IMR-90 (cell line): ENCODE data around the gene MTMR4. TPM values are rescaled to one million over a fixed set of nuclear protein-coding genes. Genes with fewer than 3 reads are reported as not detected.

Experiments
- ATAC-seq: fragments of 200-7000 bp; cut with Tn5 transposase; 2 replicates; pipeline ENCODE4 v1.9.1; 2020; ENCODE audit warnings: low read depth, mild to moderate bottlenecking, moderate library complexity
- BruUV-seq: library from RNA; stranded (reverse); fragments of 400-500 nt; replicated peaks from 2 replicates; lab custom pipeline; 2021; lab: Mats Ljungman, UMichigan
- CTCF ChIA-PET: fragments of 300-600 bp; formaldehyde crosslinking; extraction: SDS; loops from one replicate; lab custom pipeline; 2021; ENCODE audit warnings: antibody characterized with exemption; lab: Yijun Ruan, JAX
- POLR2A ChIA-PET: fragments of 300-600 bp; sonication (Branson Sonifier 250); formaldehyde crosslinking; loops from one replicate; lab custom pipeline; 2022; ENCODE audit warnings: antibody characterized with exemption; ENCODE audit not compliant: unreplicated experiment; lab: Charles Lee
- DNase-seq: peaks from one replicate; pipeline ENCODE4 v3.0.0; 2013
- H2AFZ ChIP-seq: replicated peaks from 2 replicates; pipeline ENCODE3; 2013; ENCODE audit warnings: low read length, mild to moderate bottlenecking; ENCODE audit not compliant: poor library complexity
- H2AK5ac ChIP-seq: 2 replicates; pipeline ENCODE4 v1.6.1; 2013; ENCODE audit warnings: low read depth, low read length, inconsistent platforms
- H2AK9ac ChIP-seq: replicated peaks from 2 replicates; pipeline ENCODE3; 2013; ENCODE audit warnings: mild to moderate bottlenecking, low read depth, low read length, moderate library complexity; ENCODE audit not compliant: poor library complexity
- H2BK120ac ChIP-seq: 2 replicates; pipeline ENCODE4 v1.6.1; 2013; ENCODE audit warnings: low read depth, low read length, inconsistent platforms
- H2BK15ac ChIP-seq: 3 replicates; pipeline ENCODE4 v1.6.1; 2013; ENCODE audit warnings: low read depth, low read length, inconsistent platforms
- H2BK20ac ChIP-seq: 2 replicates; pipeline ENCODE4 v1.6.1; 2013; ENCODE audit warnings: low read depth, mild to moderate bottlenecking, inconsistent platforms, low read length, moderate library complexity
- H2BK5ac ChIP-seq: 2 replicates; pipeline ENCODE4 v1.6.1; 2013; ENCODE audit warnings: mild to moderate bottlenecking, low read depth, low read length, inconsistent platforms; ENCODE audit not compliant: poor library complexity, severe bottlenecking
- H3K14ac ChIP-seq: replicated peaks from 2 replicates; pipeline ENCODE4 v1.6.1; 2013; ENCODE audit warnings: low read depth, low read length, inconsistent platforms
- H3K18ac ChIP-seq: 2 replicates; pipeline ENCODE4 v1.6.1; 2013; ENCODE audit warnings: low read depth, low read length, control low read depth
- H3K23ac ChIP-seq: 2 replicates; pipeline ENCODE4 v1.6.1; 2013; ENCODE audit warnings: low read depth, low read length, inconsistent platforms
- H3K27ac ChIP-seq: 2 replicates; pipeline ENCODE4 v1.5.1; 2013; ENCODE audit warnings: mild to moderate bottlenecking, control low read depth, low read length; ENCODE audit not compliant: insufficient read depth
- H3K27me3 ChIP-seq: 2 replicates; pipeline ENCODE4 v1.6.1; 2013; ENCODE audit warnings: low read length; ENCODE audit not compliant: control insufficient read depth, insufficient read depth
- H3K36me3 ChIP-seq: 2 replicates; pipeline ENCODE4 v1.6.1; 2013; ENCODE audit warnings: low read length, mixed read lengths; ENCODE audit not compliant: control insufficient read depth, insufficient read depth
- H3K4ac ChIP-seq: 2 replicates; pipeline ENCODE4 v1.6.1; 2013; ENCODE audit warnings: low read depth, low read length, inconsistent platforms
- H3K4me1 ChIP-seq: 2 replicates; pipeline ENCODE4 v1.6.1; 2013; ENCODE audit warnings: low read length, mixed read lengths; ENCODE audit not compliant: control insufficient read depth, insufficient read depth
- H3K4me2 ChIP-seq: 2 replicates; pipeline ENCODE4 v1.6.1; 2013; ENCODE audit warnings: low read depth, mild to moderate bottlenecking, control low read depth, low read length, moderate library complexity
- H3K4me3 ChIP-seq: 2 replicates; pipeline ENCODE4 v1.5.1; 2013; ENCODE audit warnings: low read depth, mild to moderate bottlenecking, control low read depth, low read length, moderate library complexity; ENCODE audit not compliant: insufficient read depth
- H3K56ac ChIP-seq: 2 replicates; pipeline ENCODE4 v1.6.1; 2013; ENCODE audit warnings: low read length, inconsistent platforms; ENCODE audit not compliant: insufficient read depth; ENCODE audit errors: extremely low read depth
- H3K79me1 ChIP-seq, 2 experiments: 2 replicates each; pipeline ENCODE4 v1.6.1; 2013; ENCODE audit warnings: low read length in 2 of 2, inconsistent platforms in 1 of 2, low read depth in 1 of 2
- H3K9ac ChIP-seq: 2 replicates; pipeline ENCODE4 v1.6.1; 2013; ENCODE audit warnings: low read depth, low read length, control low read depth
- H3K9me1 ChIP-seq: 2 replicates; pipeline ENCODE4 v1.6.1; 2013; ENCODE audit warnings: low read length, inconsistent platforms; ENCODE audit not compliant: insufficient read depth
- H3K9me3 ChIP-seq: 2 replicates; pipeline ENCODE4 v1.6.1; 2013; ENCODE audit warnings: low read length; ENCODE audit not compliant: control insufficient read depth, insufficient read depth
- H4K20me1 ChIP-seq: 2 replicates; pipeline ENCODE4 v1.6.1; 2013; ENCODE audit warnings: low read length, inconsistent platforms; ENCODE audit not compliant: insufficient read depth
- H4K5ac ChIP-seq: 2 replicates; pipeline ENCODE4 v1.6.1; 2013; ENCODE audit warnings: mild to moderate bottlenecking, low read depth, low read length, control low read depth
- H4K8ac ChIP-seq, 2 experiments: 2 replicates each; pipeline ENCODE4 v1.6.1; 2013; ENCODE audit warnings: low read depth in 2 of 2, low read length in 2 of 2, control low read depth in 1 of 2, inconsistent platforms in 1 of 2
- H4K91ac ChIP-seq: 2 replicates; pipeline ENCODE4 v1.6.1; 2013; ENCODE audit warnings: low read depth, low read length, inconsistent platforms; ENCODE audit not compliant: insufficient read depth
- BHLHE40 ChIP-seq: fragments of 150-350 bp; IDR thresholded peaks from 2 replicates; pipeline ENCODE4 v1.6.1; 2016; ENCODE audit warnings: mild to moderate bottlenecking, low read depth, low read length
- CEBPB ChIP-seq: IDR thresholded peaks from 2 replicates; pipeline ENCODE4 v1.6.1; 2012; ENCODE audit warnings: low read depth, low read length, improper control_type of control experiment
- CHD1 ChIP-seq: IDR thresholded peaks from 2 replicates; pipeline ENCODE4 v1.6.1; 2012; ENCODE audit warnings: low read depth, low read length, improper control_type of control experiment
- CTCF ChIP-seq: conservative IDR thresholded peaks from 2 replicates; pipeline ENCODE4 v1.5.1; 2012; ENCODE audit warnings: mild to moderate bottlenecking, low read depth, low read length, improper control_type of control experiment
- ELK1 ChIP-seq: fragments of 150-350 bp; IDR thresholded peaks from 2 replicates; pipeline ENCODE4 v1.6.1; 2016; ENCODE audit warnings: low read depth, mild to moderate bottlenecking, low read length, moderate library complexity, borderline replicate concordance
- FOS ChIP-seq: fragments of 150-350 bp; IDR thresholded peaks from 2 replicates; pipeline ENCODE4 v1.6.1; 2016; ENCODE audit warnings: low read depth, low read length
- MAFK ChIP-seq: IDR thresholded peaks from 2 replicates; pipeline ENCODE4 v1.6.1; 2012; ENCODE audit warnings: low read depth, low read length, improper control_type of control experiment
- MAZ ChIP-seq: IDR thresholded peaks from 2 replicates; pipeline ENCODE4 v1.6.1; 2012; ENCODE audit warnings: low read depth, mild to moderate bottlenecking, low read length, improper control_type of control experiment, moderate library complexity, borderline replicate concordance
- MXI1 ChIP-seq: IDR thresholded peaks from 2 replicates; pipeline ENCODE4 v1.6.1; 2012; ENCODE audit warnings: low read depth, mild to moderate bottlenecking, low read length, moderate library complexity, borderline replicate concordance
- NFE2L2 ChIP-seq: fragments of 150-350 bp; IDR thresholded peaks from 2 replicates; pipeline ENCODE4 v1.6.1; 2016; ENCODE audit warnings: low read depth, mild to moderate bottlenecking, low read length
- POLR2A ChIP-seq: IDR thresholded peaks from 2 replicates; pipeline ENCODE4 v1.6.1; 2012; ENCODE audit warnings: mild to moderate bottlenecking, low read depth, low read length
- RAD21 ChIP-seq: IDR thresholded peaks from 2 replicates; pipeline ENCODE4 v1.6.1; 2012; ENCODE audit warnings: low read length, improper control_type of control experiment
- RCOR1 ChIP-seq: IDR thresholded peaks from 2 replicates; pipeline ENCODE4 v1.6.1; 2012; ENCODE audit warnings: mild to moderate bottlenecking, low read length, improper control_type of control experiment; ENCODE audit not compliant: insufficient replicate concordance
- RFX5 ChIP-seq: IDR thresholded peaks from 2 replicates; pipeline ENCODE4 v1.8.0; 2012; ENCODE audit warnings: low read depth, mild to moderate bottlenecking, low read length, moderate library complexity
- SMC3 ChIP-seq: fragments of 150-350 bp; IDR thresholded peaks from 2 replicates; pipeline ENCODE4 v1.6.1; 2016; ENCODE audit warnings: low read depth, mild to moderate bottlenecking, antibody characterized with exemption, low read length, moderate library complexity
- USF2 ChIP-seq: fragments of 150-350 bp; IDR thresholded peaks from 2 replicates; pipeline ENCODE4 v1.6.1; 2017; ENCODE audit warnings: mild to moderate bottlenecking, antibody characterized with exemption, low read length, low read depth
- WGBS, 2 experiments: methylation state at CpG; one replicate each; pipeline versions ENCODE4 v1.1.5 to v1.1.7; 2013; ENCODE audit warnings: missing lambda C conversion rate in 2 of 2; ENCODE audit not compliant: insufficient read length in 1 of 2; ENCODE audit errors: extremely low coverage in 2 of 2; 5-methylcytosine and 5-hydroxymethylcytosine counted together
- dilution Hi-C: fragments of 300-500 bp; cut with HindIII; formaldehyde crosslinking; loops from one replicate; pipeline ENCODE4 v1.14.3; 2018; ENCODE audit warnings: low sequenced_read_pairs; ENCODE audit not compliant: unreplicated experiment
- in situ Hi-C: fragments of 300-500 bp; cut with MboI; formaldehyde crosslinking; loops from 3 replicates; pipeline ENCODE4 v1.14.3; 2019; ENCODE audit warnings: low sequenced_read_pairs, inconsistent platforms, mixed read lengths
- intact Hi-C: fragments of 100-400 bp; cut with micrococcal nuclease; formaldehyde crosslinking; loops from 2 replicates; pipeline ENCODE4 v1.10.0; 2022
- polyA plus RNA-seq, 3 experiments: library from polyadenylated mRNA; depleted of rRNA; stranded (reverse); fragments of >200 nt; gene quantifications; 2 replicates each; pipeline ENCODE4 v1.2.3, GENCODE V29; 2012; ENCODE audit warnings: low replicate concordance in 1 of 3
- total RNA-seq: library from RNA; depleted of rRNA; stranded (reverse); fragments of >200 nt; gene quantifications from 2 replicates; pipeline ENCODE4 v1.2.3, GENCODE V29; 2012

The MTMR4 gene
- total and polyA plus RNA-seq, 2 of the 4 experiments (the other 2 are of a cell fraction), result 13.2 to 42.5 TPM

GRCh38 chr17:58536542-58536941 is 22.1 kb upstream of the MTMR4 start:
- Histone ChIP-seq H3K4me2 (no peak overlapping the region), H3K79me1 (no peaks in the 10 kb centered on the region), H3K4me3 (no peak overlapping the region), H3K56ac (no peak overlapping the region), H3K27ac (no peak overlapping the region), H4K5ac (no peak overlapping the region), H3K4me1 (peaks cover 5% of the 10 kb centered on the region; the same call in 1 of the 2 replicates), H4K91ac (no peak overlapping the region), H2BK120ac (no peak overlapping the region), H3K18ac (no peak overlapping the region), H3K4ac (no peak overlapping the region), H4K8ac (no peak overlapping the region), H2BK20ac (no peak overlapping the region), H2BK5ac (no peak overlapping the region), H2AK9ac (no peak overlapping the region), H3K9me3 (no peaks in the 10 kb centered on the region), H3K27me3 (peaks cover 29% of the 10 kb centered on the region), H2BK15ac (no peak overlapping the region), H3K23ac (no peak overlapping the region), H3K14ac (no peak overlapping the region), H4K20me1 (no peaks in the 10 kb centered on the region), H2AK5ac (no peak overlapping the region), H2AFZ (no peak overlapping the region), H3K9ac (no peak overlapping the region), H3K9me1 (peaks cover 6% of the 10 kb centered on the region; the same call in 1 of the 2 replicates), H3K36me3 (no peaks in the 10 kb centered on the region)
- no peak for ATAC-seq
- ChIA-PET POLR2A (no interaction called here), CTCF (no interaction called here)
- WGBS, 2 experiments, result no CpG with 5 or more reads among the region's 3 CpGs
- dilution Hi-C loops (no loop called here), in situ Hi-C loops (no loop called here), intact Hi-C loops (no loop called here)
- no peak for DNase-seq
- TF ChIP-seq RAD21 (no peak), CEBPB (no peak), MXI1 (no peak), POLR2A (no peak), MAZ (no peak), CTCF (no peak), MAFK (no peak), CHD1 (no peak), NFE2L2 (no peak), SMC3 (no peak), RCOR1 (no peak), USF2 (no peak), RFX5 (no peak), BHLHE40 (no peak), FOS (no peak), ELK1 (no peak)
- BruUV-seq, result no TSS peak
